ENCODE measurements around the gene EIF4EBP2. TPM values are rescaled to one million over a fixed set of nuclear protein-coding genes. Genes with fewer than 3 reads are reported as not detected.

EIF4EBP2 gene
- 80.4 and 100 TPM in 2 replicates for total RNA-seq (ENCODE audit: low replicate concordance)
- long read RNA-seq, full-length matches to known transcripts: 55 of 149 reads
- long read RNA-seq, partial matches to known transcripts: 71 of 149 reads
- long read RNA-seq, other reads (novel, unspliced or antisense): 23 of 149 reads

GRCh38 chr10:70404036-70404786, at the start of gene EIF4EBP2:
EIF4EBP2 (plus strand) TSS chr10:70404145; CDS start chr10:70404402, 257 bp downstream.
- Mint-ChIP-seq H3K4me3 (peak within 1 kb of the TSS; percentile 95), H3K9me3 (no peaks in the 10 kb centered on the region), H3K4me1 (ENCODE audit: unreplicated experiment) (peaks cover 35% of the 10 kb centered on the region), H3K27me3 (no peaks in the 10 kb centered on the region), H3K36me3 (peaks cover 22% of the 10 kb centered on the region), H3K27ac (peak within 1 kb of the TSS; percentile 98)
- TF ChIP-seq CTCF (conservative IDR thresholded peaks at IDR 0.05): no peak
- DNase-seq (ENCODE audit: extremely low spot score, unreplicated experiment): peak; percentile 99

- peaks cover 14% of the 10 kb centered on the region for H3K4me1 Mint-ChIP-seq (ENCODE audit: unreplicated experiment)
- DNase-seq (ENCODE audit: extremely low spot score, unreplicated experiment): no peak
- H3K4me3 Mint-ChIP-seq: no peak overlapping the region
- no peaks in the 10 kb centered on the region for H3K9me3 Mint-ChIP-seq
- no peaks in the 10 kb centered on the region for H3K36me3 Mint-ChIP-seq
- no peaks in the 10 kb centered on the region for H3K27me3 Mint-ChIP-seq
- TF ChIP-seq CTCF (conservative IDR thresholded peaks at IDR 0.05): no peak
- H3K27ac Mint-ChIP-seq: no peak overlapping the region
Observed at GRCh38 chr10:70354556-70354955, 49.4 kb upstream of the EIF4EBP2 start.

- DNase-seq (ENCODE audit: extremely low spot score, unreplicated experiment): no peak
- Mint-ChIP-seq H3K4me3 (no peak overlapping the region), H3K27ac (no peak overlapping the region), H3K36me3 (no peaks in the 10 kb centered on the region), H3K4me1 (ENCODE audit: unreplicated experiment) (peaks cover 14% of the 10 kb centered on the region), H3K27me3 (no peaks in the 10 kb centered on the region), H3K9me3 (no peaks in the 10 kb centered on the region)
- no peak for TF ChIP-seq CTCF (conservative IDR thresholded peaks at IDR 0.05)
Observed at GRCh38 chr10:70355051-70356021, 48.6 kb upstream of the EIF4EBP2 start.

GRCh38 chr10:70357565-70357964, 46.4 kb upstream of the EIF4EBP2 start:
- Mint-ChIP-seq H3K27me3 (no peaks in the 10 kb centered on the region), H3K27ac (no peak overlapping the region), H3K36me3 (no peaks in the 10 kb centered on the region), H3K9me3 (no peaks in the 10 kb centered on the region), H3K4me3 (no peak overlapping the region), H3K4me1 (ENCODE audit: unreplicated experiment) (peaks cover 14% of the 10 kb centered on the region)
- TF ChIP-seq CTCF (conservative IDR thresholded peaks at IDR 0.05): no peak
- DNase-seq (ENCODE audit: extremely low spot score, unreplicated experiment): no peak

- DNase-seq (ENCODE audit: extremely low spot score, unreplicated experiment): no peak
- Mint-ChIP-seq H3K27ac (no peak overlapping the region), H3K27me3 (no peaks in the 10 kb centered on the region), H3K9me3 (no peaks in the 10 kb centered on the region), H3K4me1 (ENCODE audit: unreplicated experiment) (peaks cover 14% of the 10 kb centered on the region), H3K4me3 (no peak overlapping the region), H3K36me3 (no peaks in the 10 kb centered on the region)
- TF ChIP-seq CTCF (conservative IDR thresholded peaks at IDR 0.05): no peak
Observed at GRCh38 chr10:70358446-70358845, 45.5 kb upstream of the EIF4EBP2 start.

Data from type B pancreatic cell (in vitro differentiated cells).